HepG2 (cell line): ENCODE results near the gene EMC1. TPM values are rescaled to one million over a fixed set of nuclear protein-coding genes. Genes with fewer than 3 reads are reported as not detected.
A peak's percentile ranks its signal among the peaks of the same experiment; 100 is the strongest.

Experiments
- ATAC-seq: fragments of 200-7000 bp; cut with Tn5 transposase; 3 replicates; pipeline ENCODE4 v1.9.1; 2020; ENCODE audit warnings: mild to moderate bottlenecking, moderate library complexity
- BruUV-seq: library from RNA; stranded (reverse); fragments of 400-500 nt; replicated peaks from 2 replicates; lab custom pipeline; 2021; lab: Mats Ljungman, UMichigan
- CTCF ChIA-PET: fragments of 300-600 bp; formaldehyde crosslinking; extraction: SDS; loops from one replicate; lab custom pipeline; 2021; ENCODE audit warnings: low total read pairs, inconsistent platforms, low intra/inter-chr PET ratio; lab: Yijun Ruan, JAX
- POLR2A ChIA-PET: fragments of 350-600 bp; sonication (Branson Sonifier 250); formaldehyde crosslinking; loops from one replicate; lab custom pipeline; 2020; ENCODE audit warnings: antibody characterized with exemption, inconsistent platforms; lab: Yijun Ruan, JAX
- DNase-seq: peaks from one replicate; pipeline ENCODE4 v3.0.0-alpha.2; 2015; ENCODE audit warnings: low spot score
- FAIRE-seq: peaks from 3 replicates; lab custom pipeline; 2011; peaks lifted over from hg19 to GRCh38; lab: Jason Lieb, UNC
- H2AFZ ChIP-seq: one replicate; pipeline ENCODE4 v1.6.1; 2011; ENCODE audit warnings: low read length, inconsistent platforms
- H3K27ac ChIP-seq: fragments of 300-600 bp; 3 replicates; pipeline ENCODE4 v1.8.0; 2011; ENCODE audit warnings: mixed run types, mild to moderate bottlenecking, mixed read lengths, low read length, inconsistent platforms; ENCODE audit not compliant: insufficient read depth; ENCODE audit errors: extremely low read length
- H3K27me3 ChIP-seq, 2 experiments: fragments of 200-600 bp in 1 of 2; 2 replicates in 1 of 2; 3 replicates in 1 of 2; pipeline versions ENCODE4 v1.6.0 to v1.8.0; 2011; ENCODE audit warnings: low read length in 2 of 2, mild to moderate bottlenecking in 2 of 2, moderate library complexity in 2 of 2, inconsistent platforms in 1 of 2; ENCODE audit not compliant: insufficient read depth in 2 of 2, control insufficient read depth in 1 of 2
- H3K36me3 ChIP-seq, 2 experiments: fragments of 200-600 bp in 1 of 2; replicated peaks in 1 of 2; 2 replicates in 1 of 2; 3 replicates in 1 of 2; pipeline versions ENCODE4 v1.5.1 to v1.8.0; 2011; ENCODE audit warnings: low read length in 2 of 2, inconsistent platforms in 1 of 2; ENCODE audit not compliant: insufficient read depth in 2 of 2, control insufficient read depth in 1 of 2
- H3K4me1 ChIP-seq: 2 replicates; pipeline ENCODE4 v1.5.1; 2012; ENCODE audit warnings: low read length, inconsistent platforms; ENCODE audit not compliant: insufficient read depth
- H3K4me2 ChIP-seq: 2 replicates; pipeline ENCODE4 v1.6.0; 2011; ENCODE audit warnings: low read depth, low read length, inconsistent platforms
- H3K4me3 ChIP-seq, 3 experiments: fragments of 200-600 bp in 1 of 3; sonication (generic), shearing (Covaris generic) in 1 of 3; replicated peaks in 1 of 3; 2 replicates each; pipeline ENCODE4 v1.5.1; 2011 to 2016; ENCODE audit warnings: low read length in 3 of 3, inconsistent platforms in 2 of 3, low read depth in 2 of 3, mild to moderate bottlenecking in 2 of 3, control low read depth in 1 of 3, mixed read lengths in 1 of 3; ENCODE audit not compliant: insufficient read depth in 1 of 3
- H3K79me2 ChIP-seq: one replicate; pipeline ENCODE4 v1.6.1; 2011; ENCODE audit warnings: low read length, inconsistent platforms; ENCODE audit not compliant: insufficient read depth
- H3K9ac ChIP-seq: 2 replicates; pipeline ENCODE4 v1.6.0; 2011; ENCODE audit warnings: mild to moderate bottlenecking, low read depth, low read length, inconsistent platforms; ENCODE audit not compliant: insufficient read depth
- H3K9me3 ChIP-seq: 2 replicates; pipeline ENCODE4 v1.5.1; 2012; ENCODE audit warnings: mild to moderate bottlenecking, low read length
- H4K20me1 ChIP-seq: 2 replicates; pipeline ENCODE4 v1.6.0; 2011; ENCODE audit warnings: inconsistent platforms, mild to moderate bottlenecking, low read length, moderate library complexity; ENCODE audit not compliant: insufficient read depth
- FOXM1 ChIP-seq: sonication (generic); formaldehyde crosslinking; IDR thresholded peaks from 2 replicates; pipeline ENCODE4 v1.5.0; 2020; ENCODE audit warnings: missing genetic modification reagents
- GFI1 ChIP-seq: sonication (generic); formaldehyde crosslinking; IDR thresholded peaks from 2 replicates; pipeline ENCODE4 v1.5.0; 2020; ENCODE audit warnings: missing genetic modification reagents, mild to moderate bottlenecking, borderline replicate concordance
- GZF1 ChIP-seq: sonication (generic); formaldehyde crosslinking; IDR thresholded peaks from 2 replicates; pipeline ENCODE4 v1.5.1; 2020; ENCODE audit warnings: mild to moderate bottlenecking, missing genetic modification reagents
- MXI1 ChIP-seq: IDR thresholded peaks from 3 replicates; pipeline ENCODE4 v1.6.1; 2012; ENCODE audit warnings: low read depth, low read length, inconsistent platforms, borderline replicate concordance
- NR2C2 ChIP-seq: sonication (generic); formaldehyde crosslinking; IDR thresholded peaks from 2 replicates; pipeline ENCODE4 v1.4.0; 2020; ENCODE audit warnings: missing genetic modification reagents, mild to moderate bottlenecking, moderate library complexity, borderline replicate concordance
- PRMT3 ChIP-seq: sonication (generic); formaldehyde crosslinking; IDR thresholded peaks from 2 replicates; pipeline ENCODE4 v1.8.1; 2022; ENCODE audit warnings: low read depth, mild to moderate bottlenecking, moderate library complexity, missing genetic modification reagents, borderline replicate concordance
- PRPF4 ChIP-seq: fragments of 200-400 bp; formaldehyde crosslinking; IDR thresholded peaks from 2 replicates; pipeline ENCODE4 v1.6.1; 2016; ENCODE audit warnings: low read length, low read depth; ENCODE audit not compliant: poor library complexity, severe bottlenecking
- RBFOX2 ChIP-seq: fragments of 200-400 bp; formaldehyde crosslinking; IDR thresholded peaks from 2 replicates; pipeline ENCODE4 v1.6.1; 2017; ENCODE audit warnings: low read depth, mild to moderate bottlenecking, low read length
- RXRB ChIP-seq: IDR thresholded peaks from 2 replicates; pipeline ENCODE4 v1.6.1; 2016; ENCODE audit warnings: borderline replicate concordance, missing genetic modification reagents, missing compliant biosample characterization
- SETDB1 ChIP-seq: sonication (generic); formaldehyde crosslinking; IDR thresholded peaks from 2 replicates; pipeline ENCODE4 v1.5.1; 2020; ENCODE audit warnings: missing genetic modification reagents, mild to moderate bottlenecking, borderline replicate concordance
- SMC3 ChIP-seq: IDR thresholded peaks from 2 replicates; pipeline ENCODE4 v1.6.1; 2011; ENCODE audit warnings: low read length, improper control_type of control experiment
- STAG1 ChIP-seq: sonication (generic); formaldehyde crosslinking; IDR thresholded peaks from 2 replicates; pipeline ENCODE4 v1.4.0; 2020; ENCODE audit warnings: missing genetic modification reagents
- ZFP36L2 ChIP-seq: sonication (generic); formaldehyde crosslinking; IDR thresholded peaks from 2 replicates; pipeline ENCODE4 v1.4.0; 2020; ENCODE audit warnings: missing genetic modification reagents
- ZNF317 ChIP-seq: sonication (generic); formaldehyde crosslinking; IDR thresholded peaks from 2 replicates; pipeline ENCODE4 v1.5.0; 2020; ENCODE audit warnings: mild to moderate bottlenecking, missing genetic modification reagents
- ZNF333 ChIP-seq: sonication (generic); formaldehyde crosslinking; IDR thresholded peaks from 2 replicates; pipeline ENCODE4 v1.4.0; 2020; ENCODE audit warnings: mild to moderate bottlenecking, missing genetic modification reagents, borderline replicate concordance
- ZNF629 ChIP-seq: sonication (generic); formaldehyde crosslinking; conservative IDR thresholded peaks from 2 replicates; pipeline ENCODE4 v1.5.0; 2020; ENCODE audit warnings: missing genetic modification reagents
- ZNF790 ChIP-seq: sonication (generic); formaldehyde crosslinking; IDR thresholded peaks from 2 replicates; pipeline ENCODE4 v1.8.0; 2022; ENCODE audit warnings: missing genetic modification reagents, mild to moderate bottlenecking, borderline replicate concordance
- WGBS: methylation state at CpG from one replicate; pipeline ENCODE4 v1.1.6; 2017; ENCODE audit warnings: low lambda C conversion rate; 5-methylcytosine and 5-hydroxymethylcytosine counted together
- in situ Hi-C: cut with HindIII; loops from 2 replicates; pipeline ENCODE4 v1.10.0; 2017; ENCODE audit warnings: low pct_unique_long_range_greater_than_20kb; ENCODE audit not compliant: extremely low pct_ligation_motif_present
- intact Hi-C: fragments of 100-400 bp; cut with micrococcal nuclease; formaldehyde crosslinking; loops from one replicate; pipeline ENCODE4 v1.10.0; 2022; ENCODE audit not compliant: unreplicated experiment
- polyA plus RNA-seq, 8 experiments: library from polyadenylated mRNA; depleted of rRNA in 3 of 8; stranded (reverse) in 7 of 8; unstranded in 1 of 8; fragments of >200 nt; fragmentation: Illumina TruSeq in 4 of 8; extraction: Trizol in 4 of 8; gene quantifications; 2 replicates each; pipeline versions ENCODE4 v1.2.1 to v1.2.3, GENCODE V29; 2011 to 2016; ENCODE audit warnings: low read depth in 4 of 8, missing spikeins in 1 of 8, mixed read lengths in 1 of 8; ENCODE audit not compliant: insufficient read depth in 1 of 8
- total RNA-seq, 5 experiments: library from RNA; depleted of rRNA; stranded (reverse); fragments of >200 nt; fragmentation: Illumina TruSeq; extraction: Trizol; gene quantifications; 2 replicates each; pipeline ENCODE4 v1.2.3, GENCODE V29; 2016; ENCODE audit warnings: low read depth in 1 of 5
- TF ChIP-seq, protein P1 (sequence below): sonication (generic); formaldehyde crosslinking; IDR thresholded peaks from 2 replicates; pipeline ENCODE4 v1.5.0; 2020; ENCODE audit warnings: mild to moderate bottlenecking, missing genetic modification reagents, moderate library complexity
- TF ChIP-seq, protein P2 (sequence below): IDR thresholded peaks from 2 replicates; pipeline ENCODE4 v1.6.1; 2016; ENCODE audit warnings: low read depth, control low read depth
- TF ChIP-seq, protein P3 (sequence below): sonication (generic); formaldehyde crosslinking; IDR thresholded peaks from 2 replicates; pipeline ENCODE4 v1.4.0; 2020; ENCODE audit warnings: missing genetic modification reagents

EMC1 gene
- total and polyA plus RNA-seq, 2 of the 13 experiments (the other 11 are each of a cell fraction or from before 2014, with no cell fraction given), result 38.0 to 61.3 TPM

DNA sequence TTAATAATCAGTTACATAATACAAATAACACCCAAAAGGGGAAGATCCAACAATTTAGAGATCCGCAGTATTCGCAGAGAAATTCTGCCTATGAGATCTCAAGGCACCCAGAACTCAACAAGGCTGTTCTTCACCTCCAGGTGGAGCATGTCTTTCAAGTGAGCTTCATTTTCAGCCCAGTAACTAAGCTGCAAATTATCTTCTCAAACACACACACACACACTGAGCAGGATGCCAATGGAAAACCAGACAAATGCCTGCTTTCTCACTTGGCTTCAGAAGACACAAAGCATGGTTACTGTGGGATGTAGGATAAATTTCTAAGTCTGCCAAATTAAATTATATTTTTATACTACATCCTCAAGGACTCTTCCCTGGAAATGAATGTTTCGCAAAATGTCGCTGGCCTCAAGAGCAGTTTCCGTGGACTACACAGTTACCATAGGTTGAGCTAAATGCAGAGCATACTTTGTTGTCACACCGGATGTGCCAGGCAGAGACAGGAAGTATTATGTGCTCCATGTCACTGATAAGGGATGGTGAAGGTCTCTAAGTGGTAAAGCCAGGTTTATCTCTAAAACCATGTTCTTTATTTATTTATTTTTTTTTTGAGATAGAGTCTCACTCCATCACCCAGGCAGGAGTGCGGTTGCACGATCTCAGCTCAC, 71.6 kb downstream of the EMC1 start:
- intact Hi-C loops, result loop anchor here (2.0 kb wide), 1 partner anchor 61 kb away; no protein-coding TSS in a partner anchor
- DNase-seq, result peak; percentile 33
- CTCF ChIA-PET, result interaction anchor here (1.7 kb wide), 1 partner anchor 61 kb away, joined by 10 read pairs; no protein-coding TSS in a partner anchor
- TF ChIP-seq STAG1 (CRISPR knock-in tag) (peak; percentile 28; the same call in 1 of the 2 replicates), ZNF333 (CRISPR knock-in tag) (no peak), PRMT3 (CRISPR knock-in tag) (no peak), RBFOX2 (no peak), ZNF317 (CRISPR knock-in tag) (no peak), MXI1 (no peak), ZNF790 (no peak), PRPF4 (no peak), ZNF629 (no peak), GZF1 (CRISPR knock-in tag) (no peak), FOXM1 (CRISPR knock-in tag) (no peak), GFI1 (CRISPR knock-in tag) (no peak), SETDB1 (CRISPR knock-in tag) (no peak), RXRB (CRISPR knock-in tag) (no peak), ZFP36L2 (no peak), SMC3 (peak; percentile 41; the same call in 1 of the 2 replicates), NR2C2 (CRISPR knock-in tag) (no peak)
- TF ChIP-seq, protein P1, sequence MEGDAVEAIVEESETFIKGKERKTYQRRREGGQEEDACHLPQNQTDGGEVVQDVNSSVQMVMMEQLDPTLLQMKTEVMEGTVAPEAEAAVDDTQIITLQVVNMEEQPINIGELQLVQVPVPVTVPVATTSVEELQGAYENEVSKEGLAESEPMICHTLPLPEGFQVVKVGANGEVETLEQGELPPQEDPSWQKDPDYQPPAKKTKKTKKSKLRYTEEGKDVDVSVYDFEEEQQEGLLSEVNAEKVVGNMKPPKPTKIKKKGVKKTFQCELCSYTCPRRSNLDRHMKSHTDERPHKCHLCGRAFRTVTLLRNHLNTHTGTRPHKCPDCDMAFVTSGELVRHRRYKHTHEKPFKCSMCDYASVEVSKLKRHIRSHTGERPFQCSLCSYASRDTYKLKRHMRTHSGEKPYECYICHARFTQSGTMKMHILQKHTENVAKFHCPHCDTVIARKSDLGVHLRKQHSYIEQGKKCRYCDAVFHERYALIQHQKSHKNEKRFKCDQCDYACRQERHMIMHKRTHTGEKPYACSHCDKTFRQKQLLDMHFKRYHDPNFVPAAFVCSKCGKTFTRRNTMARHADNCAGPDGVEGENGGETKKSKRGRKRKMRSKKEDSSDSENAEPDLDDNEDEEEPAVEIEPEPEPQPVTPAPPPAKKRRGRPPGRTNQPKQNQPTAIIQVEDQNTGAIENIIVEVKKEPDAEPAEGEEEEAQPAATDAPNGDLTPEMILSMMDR, result peak; percentile 50
- TF ChIP-seq, protein P2, sequence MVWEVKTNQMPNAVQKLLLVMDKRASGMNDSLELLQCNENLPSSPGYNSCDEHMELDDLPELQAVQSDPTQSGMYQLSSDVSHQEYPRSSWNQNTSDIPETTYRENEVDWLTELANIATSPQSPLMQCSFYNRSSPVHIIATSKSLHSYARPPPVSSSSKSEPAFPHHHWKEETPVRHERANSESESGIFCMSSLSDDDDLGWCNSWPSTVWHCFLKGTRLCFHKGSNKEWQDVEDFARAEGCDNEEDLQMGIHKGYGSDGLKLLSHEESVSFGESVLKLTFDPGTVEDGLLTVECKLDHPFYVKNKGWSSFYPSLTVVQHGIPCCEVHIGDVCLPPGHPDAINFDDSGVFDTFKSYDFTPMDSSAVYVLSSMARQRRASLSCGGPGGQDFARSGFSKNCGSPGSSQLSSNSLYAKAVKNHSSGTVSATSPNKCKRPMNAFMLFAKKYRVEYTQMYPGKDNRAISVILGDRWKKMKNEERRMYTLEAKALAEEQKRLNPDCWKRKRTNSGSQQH (CRISPR knock-in tag), result no peak
- TF ChIP-seq, protein P3, sequence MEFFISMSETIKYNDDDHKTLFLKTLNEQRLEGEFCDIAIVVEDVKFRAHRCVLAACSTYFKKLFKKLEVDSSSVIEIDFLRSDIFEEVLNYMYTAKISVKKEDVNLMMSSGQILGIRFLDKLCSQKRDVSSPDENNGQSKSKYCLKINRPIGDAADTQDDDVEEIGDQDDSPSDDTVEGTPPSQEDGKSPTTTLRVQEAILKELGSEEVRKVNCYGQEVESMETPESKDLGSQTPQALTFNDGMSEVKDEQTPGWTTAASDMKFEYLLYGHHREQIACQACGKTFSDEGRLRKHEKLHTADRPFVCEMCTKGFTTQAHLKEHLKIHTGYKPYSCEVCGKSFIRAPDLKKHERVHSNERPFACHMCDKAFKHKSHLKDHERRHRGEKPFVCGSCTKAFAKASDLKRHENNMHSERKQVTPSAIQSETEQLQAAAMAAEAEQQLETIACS (CRISPR knock-in tag), result no peak

More for the DNA sequence above, 71.6 kb downstream of the EMC1 start:
- H3K27me3 ChIP-seq, result no peaks in the 10 kb centered on the region
- H3K4me1 ChIP-seq, result no peaks in the 10 kb centered on the region
- POLR2A ChIA-PET, result interaction anchor here (1.8 kb wide), 1 partner anchor 72 kb away, joined by 6 read pairs; the partner anchor contains the start of genes EMC1 and MRTO4
- no peak overlapping the region for H2AFZ ChIP-seq
- WGBS, result 96% methylated on average over 8 of the region's 8 CpGs
- ATAC-seq, result peak; percentile 73
- no peak overlapping the region for H3K9ac ChIP-seq
- H3K27ac ChIP-seq, result no peak overlapping the region
- no peaks in the 10 kb centered on the region for H3K9me3 ChIP-seq
- no TSS peak for BruUV-seq
- no peak overlapping the region for H3K4me2 ChIP-seq
- no peaks in the 10 kb centered on the region for H4K20me1 ChIP-seq
- no peaks in the 10 kb centered on the region for H3K79me2 ChIP-seq
- in situ Hi-C loops, result loop anchor here (10.0 kb wide), 1 partner anchor 55 kb away; no protein-coding TSS in a partner anchor
- H3K36me3 ChIP-seq, result peaks cover 26 to 89% of the 10 kb centered on the region in 2 experiments
- no peak overlapping the region for H3K4me3 ChIP-seq
- peak; percentile 73 for FAIRE-seq
